Breast epithelium (tissue), 4 donors: ENCODE data around the gene CAMTA1. TPM values are rescaled to one million over a fixed set of nuclear protein-coding genes. Genes with fewer than 3 reads are reported as not detected.

ENCODE experiments used
- DNase-seq, 2 donors: peaks; one replicate each; pipeline ENCODE4 v3.0.0-alpha.2; 2019; ENCODE audit warnings: low spot score in 2 of 2
- H3K27ac ChIP-seq, 2 donors: fragments of 200-600 bp; sonication (generic) in 1 of 2; one replicate each; pipeline ENCODE4 v1.5.1; 2016 to 2019; ENCODE audit warnings: mild to moderate bottlenecking in 1 of 2
- H3K27me3 ChIP-seq, 2 donors: fragments of 200-600 bp; sonication (generic) in 1 of 2; one replicate each; pipeline versions ENCODE4 v1.5.1 to v1.6.0; 2017 to 2019; ENCODE audit warnings: control low read depth in 1 of 2, mild to moderate bottlenecking in 1 of 2
- H3K36me3 ChIP-seq: fragments of 200-600 bp; one replicate; pipeline ENCODE4 v1.5.1; 2019
- H3K4me1 ChIP-seq, 2 donors: fragments of 200-600 bp; sonication (generic); one replicate each; pipeline ENCODE4 v1.5.1; 2016 to 2019; ENCODE audit warnings: control low read depth in 1 of 2
- H3K4me3 ChIP-seq, 3 donors: fragments of 200-600 bp; sonication (generic); 1 replicate in 2 of 3; 2 replicates in 1 of 3; pipeline ENCODE4 v1.5.1; 2016 to 2019; ENCODE audit warnings: mild to moderate bottlenecking in 3 of 3, moderate library complexity in 2 of 3
- H3K9me3 ChIP-seq, 2 donors: fragments of 200-600 bp; sonication (generic) in 1 of 2; one replicate each; pipeline ENCODE4 v1.5.1; 2016 to 2019; ENCODE audit warnings: control low read depth in 1 of 2
- POLR2A ChIP-seq: fragments of 450-650 bp; IDR thresholded peaks from one replicate; pipeline ENCODE4 v1.6.1; 2016; ENCODE audit warnings: antibody characterized with exemption, mild to moderate bottlenecking, moderate library complexity
- POLR2AphosphoS5 ChIP-seq, 3 donors: sonication (generic); formaldehyde crosslinking; IDR thresholded peaks; one replicate each; pipeline ENCODE4 v1.6.1; 2017; ENCODE audit warnings: antibody characterized with exemption in 3 of 3
- intact Hi-C: fragments of 100-400 bp; cut with DNase I; formaldehyde crosslinking; loops from one replicate; pipeline ENCODE4 v1.15.1; 2023; ENCODE audit warnings: low total_unique reads
- total RNA-seq, 3 donors: library from RNA; depleted of rRNA; stranded (reverse); fragments of >200 nt; gene quantifications; one replicate each; pipeline ENCODE4 v1.1.0, GENCODE V29; 2016
- TF ChIP-seq, protein P1 (sequence below), 3 donors: fragments of 450-650 bp; IDR thresholded peaks; one replicate each; pipeline ENCODE4 v1.5.1; 2016 to 2017; ENCODE audit warnings: antibody characterized with exemption in 3 of 3, mild to moderate bottlenecking in 3 of 3, moderate library complexity in 3 of 3

CAMTA1 gene
- total RNA-seq, 3 donors from 2014 or later, result 53.4 to 84.0 (median 61.9) TPM

DNA sequence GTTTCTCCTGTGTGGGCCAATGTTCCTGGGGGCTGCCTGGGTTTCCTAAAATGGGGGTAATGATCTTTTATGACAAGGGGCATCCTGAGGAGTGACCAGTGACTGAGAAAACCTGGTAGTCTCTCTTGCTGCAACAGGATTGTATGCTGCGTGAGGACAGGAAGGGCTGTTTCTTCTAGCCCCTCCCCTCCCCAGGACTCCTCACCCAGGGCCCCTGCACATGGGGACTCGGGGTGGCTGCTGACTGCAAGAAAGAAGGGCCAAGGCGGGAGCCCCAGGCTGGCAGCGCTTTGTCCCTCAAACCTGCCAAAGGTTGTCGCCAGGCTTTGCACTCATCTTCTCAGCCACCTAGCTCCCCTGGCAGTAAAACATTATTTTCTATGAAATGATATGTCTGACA, 442.4 kb downstream of the CAMTA1 start:
- intact Hi-C loops, result no loop called here
- H3K9me3 ChIP-seq, result no peaks in the 10 kb centered on the region
- H3K4me3 ChIP-seq, result no peak overlapping the region
- H3K36me3 ChIP-seq, result no peaks in the 10 kb centered on the region
- no peak for DNase-seq
- no peak for TF ChIP-seq POLR2AphosphoS5 (IDR thresholded peaks at IDR 0.05)
- TF ChIP-seq POLR2A, result no peak
- TF ChIP-seq, protein P1, sequence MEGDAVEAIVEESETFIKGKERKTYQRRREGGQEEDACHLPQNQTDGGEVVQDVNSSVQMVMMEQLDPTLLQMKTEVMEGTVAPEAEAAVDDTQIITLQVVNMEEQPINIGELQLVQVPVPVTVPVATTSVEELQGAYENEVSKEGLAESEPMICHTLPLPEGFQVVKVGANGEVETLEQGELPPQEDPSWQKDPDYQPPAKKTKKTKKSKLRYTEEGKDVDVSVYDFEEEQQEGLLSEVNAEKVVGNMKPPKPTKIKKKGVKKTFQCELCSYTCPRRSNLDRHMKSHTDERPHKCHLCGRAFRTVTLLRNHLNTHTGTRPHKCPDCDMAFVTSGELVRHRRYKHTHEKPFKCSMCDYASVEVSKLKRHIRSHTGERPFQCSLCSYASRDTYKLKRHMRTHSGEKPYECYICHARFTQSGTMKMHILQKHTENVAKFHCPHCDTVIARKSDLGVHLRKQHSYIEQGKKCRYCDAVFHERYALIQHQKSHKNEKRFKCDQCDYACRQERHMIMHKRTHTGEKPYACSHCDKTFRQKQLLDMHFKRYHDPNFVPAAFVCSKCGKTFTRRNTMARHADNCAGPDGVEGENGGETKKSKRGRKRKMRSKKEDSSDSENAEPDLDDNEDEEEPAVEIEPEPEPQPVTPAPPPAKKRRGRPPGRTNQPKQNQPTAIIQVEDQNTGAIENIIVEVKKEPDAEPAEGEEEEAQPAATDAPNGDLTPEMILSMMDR (IDR thresholded peaks at IDR 0.05), result no peak
- H3K4me1 ChIP-seq, result no peaks in the 10 kb centered on the region
- no peak overlapping the region for H3K27ac ChIP-seq
- H3K27me3 ChIP-seq, result no peaks in the 10 kb centered on the region

DNA sequence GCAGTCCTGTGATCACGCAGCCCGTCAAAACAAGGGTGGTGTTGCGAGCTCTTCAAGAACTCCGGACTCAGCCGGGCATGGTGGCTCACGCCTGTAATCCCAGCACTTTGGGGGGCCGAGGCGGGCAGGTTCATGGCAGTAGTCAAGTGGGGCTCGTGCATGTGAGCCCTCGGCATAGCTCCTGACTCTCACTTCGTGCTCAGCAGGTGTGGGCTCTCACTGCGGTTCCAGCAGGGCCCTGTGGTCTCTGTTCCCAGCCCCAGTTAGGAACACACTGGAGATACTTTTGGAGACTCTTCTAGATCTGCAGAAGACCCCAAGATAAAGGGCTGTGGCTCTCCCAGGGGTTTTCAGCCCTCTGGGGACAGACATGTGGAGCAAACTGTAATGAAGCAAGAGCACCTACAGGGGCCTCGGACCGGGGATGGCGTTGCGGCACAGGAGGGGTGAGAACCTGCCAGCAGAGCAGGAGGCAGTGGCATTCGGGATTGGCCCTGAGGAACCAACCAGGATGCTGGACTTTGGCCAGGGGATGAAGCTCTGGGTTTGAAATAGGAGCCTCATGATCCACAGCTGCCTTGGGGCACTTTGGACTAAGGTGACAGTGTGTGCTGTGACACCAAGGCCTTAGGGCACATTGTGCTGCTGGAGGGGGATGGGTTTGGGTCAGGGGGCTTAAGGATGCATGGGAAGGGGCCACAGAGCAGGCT, 443.2 kb downstream of the CAMTA1 start:
- no peak overlapping the region for H3K4me3 ChIP-seq
- intact Hi-C loops, result no loop called here
- DNase-seq, result no peak
- H3K27ac ChIP-seq, result no peak overlapping the region
- no peaks in the 10 kb centered on the region for H3K36me3 ChIP-seq
- H3K27me3 ChIP-seq, result no peaks in the 10 kb centered on the region
- TF ChIP-seq POLR2A, result no peak
- TF ChIP-seq POLR2AphosphoS5 (IDR thresholded peaks at IDR 0.05), result no peak
- TF ChIP-seq, protein P1 (IDR thresholded peaks at IDR 0.05), result no peak
- no peaks in the 10 kb centered on the region for H3K4me1 ChIP-seq
- H3K9me3 ChIP-seq, result no peaks in the 10 kb centered on the region

DNA sequence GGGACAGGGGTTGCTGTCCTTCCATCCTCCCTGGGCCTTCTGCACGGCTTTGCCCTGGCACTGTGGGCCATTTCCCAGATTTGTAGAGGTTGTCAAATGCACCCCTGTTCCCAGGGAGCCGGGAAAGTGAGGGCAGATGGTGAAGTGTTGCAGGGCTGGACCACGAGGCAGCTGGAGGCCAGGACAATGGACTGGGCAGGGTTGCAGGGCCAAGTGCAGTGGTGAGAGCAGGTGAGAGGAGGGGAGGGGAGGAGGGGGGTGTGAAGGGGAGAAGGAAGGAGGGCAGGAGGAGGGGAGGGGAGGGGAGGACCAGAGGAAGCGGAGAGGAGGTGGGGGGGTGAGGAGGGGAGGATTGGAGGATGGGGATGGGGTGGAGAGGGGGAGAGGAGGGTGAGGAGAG, 443.9 kb downstream of the CAMTA1 start:
- TF ChIP-seq POLR2A (no peak), POLR2AphosphoS5 (IDR thresholded peaks at IDR 0.05) (no peak)
- TF ChIP-seq, protein P1 (IDR thresholded peaks at IDR 0.05), result no peak
- DNase-seq, result no peak

DNA sequence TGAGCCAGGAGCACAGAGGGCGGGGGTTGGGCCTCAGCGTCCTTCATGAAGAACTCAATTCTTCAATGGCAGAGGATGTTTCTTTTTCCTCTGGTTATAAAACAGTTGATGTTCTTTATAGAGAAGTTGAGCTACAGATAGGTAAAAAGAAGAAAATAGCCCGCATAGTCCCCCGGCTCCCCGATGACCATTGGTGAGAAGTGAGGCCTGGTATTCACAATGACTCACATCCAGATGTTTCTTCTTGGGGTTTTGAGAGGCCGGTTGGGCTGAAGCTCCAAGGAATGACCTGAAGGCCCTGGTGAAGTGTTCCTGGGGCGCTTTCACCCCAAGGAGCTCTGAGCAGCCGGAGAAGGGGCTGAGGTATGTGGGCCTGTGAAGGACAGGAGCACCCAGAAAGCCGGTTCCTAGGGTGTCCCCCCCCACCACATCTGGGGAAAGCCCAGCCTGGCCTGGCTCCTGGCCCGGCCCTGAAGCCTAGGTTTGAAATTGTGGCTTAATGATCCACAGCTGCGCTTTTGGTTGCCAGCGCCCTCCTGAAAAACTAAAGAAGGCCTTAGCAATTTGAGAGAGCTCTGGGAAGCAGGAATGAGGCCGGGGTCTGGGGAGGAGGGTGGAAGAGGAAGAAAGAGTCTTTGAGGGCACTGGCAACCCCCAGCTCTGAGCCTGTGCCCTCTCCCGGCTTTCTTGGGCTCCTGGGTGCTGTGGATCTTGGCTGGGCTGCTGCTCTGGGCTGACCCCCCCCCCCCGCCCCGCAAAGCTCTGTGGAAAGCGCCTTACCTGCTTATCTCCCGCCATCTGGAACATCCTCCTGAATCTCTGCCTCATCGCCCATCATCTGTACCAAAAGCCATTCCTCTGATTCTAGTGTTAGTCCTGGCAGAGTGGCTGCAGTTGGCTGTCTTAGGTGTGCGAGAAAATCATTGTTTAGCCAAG, 444.7 kb downstream of the CAMTA1 start:
- Histone ChIP-seq H3K27ac (no peak overlapping the region), H3K27me3 (no peaks in the 10 kb centered on the region), H3K36me3 (no peaks in the 10 kb centered on the region), H3K9me3 (no peaks in the 10 kb centered on the region), H3K4me3 (no peak overlapping the region), H3K4me1 (no peaks in the 10 kb centered on the region)
- TF ChIP-seq, protein P1 (IDR thresholded peaks at IDR 0.05), result no peak
- no peak for TF ChIP-seq POLR2AphosphoS5 (IDR thresholded peaks at IDR 0.05)
- no peak for TF ChIP-seq POLR2A
- no peak for DNase-seq
- intact Hi-C loops, result no loop called here

More for the DNA sequence above, 443.9 kb downstream of the CAMTA1 start:
- Histone ChIP-seq H3K9me3 (no peaks in the 10 kb centered on the region), H3K36me3 (no peaks in the 10 kb centered on the region), H3K27ac (no peak overlapping the region), H3K4me3 (no peak overlapping the region), H3K4me1 (no peaks in the 10 kb centered on the region), H3K27me3 (no peaks in the 10 kb centered on the region)
- intact Hi-C loops, result no loop called here
